ENCODE data around the gene OSBPL6.

OSBPL6 gene

GRCh38 chr2:178307650-178308049 lies 113.3 kb downstream of the OSBPL6 start:
- Histone ChIP-seq H3K36me3 (ENCODE audit: control insufficient read depth in 2 of 2, insufficient read depth in 1 of 2, low read length in 2 of 2) (no peaks in the 10 kb centered on the region), H3K4me3 (ENCODE audit: low read depth, low read length) (no peak overlapping the region), H3K9me3 (ENCODE audit: control insufficient read depth, insufficient read depth, low read depth, low read length) (no peaks in the 10 kb centered on the region), H3K4me1 (ENCODE audit: control insufficient read depth, insufficient read depth, low read length) (no peaks in the 10 kb centered on the region), H3K27ac (ENCODE audit: extremely low read depth, low read depth, low read length) (no peak overlapping the region)
- CTCF ChIA-PET: interaction anchor here (0.8 kb wide), 1 partner anchor 197 kb away, joined by 4 read pairs; no protein-coding TSS in a partner anchor
- POLR2A ChIA-PET: no interaction called here
- TF ChIP-seq, protein P1, sequence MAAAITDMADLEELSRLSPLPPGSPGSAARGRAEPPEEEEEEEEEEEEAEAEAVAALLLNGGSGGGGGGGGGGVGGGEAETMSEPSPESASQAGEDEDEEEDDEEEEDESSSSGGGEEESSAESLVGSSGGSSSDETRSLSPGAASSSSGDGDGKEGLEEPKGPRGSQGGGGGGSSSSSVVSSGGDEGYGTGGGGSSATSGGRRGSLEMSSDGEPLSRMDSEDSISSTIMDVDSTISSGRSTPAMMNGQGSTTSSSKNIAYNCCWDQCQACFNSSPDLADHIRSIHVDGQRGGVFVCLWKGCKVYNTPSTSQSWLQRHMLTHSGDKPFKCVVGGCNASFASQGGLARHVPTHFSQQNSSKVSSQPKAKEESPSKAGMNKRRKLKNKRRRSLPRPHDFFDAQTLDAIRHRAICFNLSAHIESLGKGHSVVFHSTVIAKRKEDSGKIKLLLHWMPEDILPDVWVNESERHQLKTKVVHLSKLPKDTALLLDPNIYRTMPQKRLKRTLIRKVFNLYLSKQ (tag by site-specific recombination; IDR thresholded peaks at IDR 0.05; ENCODE audit: borderline replicate concordance): no peak
- TF ChIP-seq, protein P2, sequence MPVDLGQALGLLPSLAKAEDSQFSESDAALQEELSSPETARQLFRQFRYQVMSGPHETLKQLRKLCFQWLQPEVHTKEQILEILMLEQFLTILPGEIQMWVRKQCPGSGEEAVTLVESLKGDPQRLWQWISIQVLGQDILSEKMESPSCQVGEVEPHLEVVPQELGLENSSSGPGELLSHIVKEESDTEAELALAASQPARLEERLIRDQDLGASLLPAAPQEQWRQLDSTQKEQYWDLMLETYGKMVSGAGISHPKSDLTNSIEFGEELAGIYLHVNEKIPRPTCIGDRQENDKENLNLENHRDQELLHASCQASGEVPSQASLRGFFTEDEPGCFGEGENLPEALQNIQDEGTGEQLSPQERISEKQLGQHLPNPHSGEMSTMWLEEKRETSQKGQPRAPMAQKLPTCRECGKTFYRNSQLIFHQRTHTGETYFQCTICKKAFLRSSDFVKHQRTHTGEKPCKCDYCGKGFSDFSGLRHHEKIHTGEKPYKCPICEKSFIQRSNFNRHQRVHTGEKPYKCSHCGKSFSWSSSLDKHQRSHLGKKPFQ (tag by site-specific recombination; IDR thresholded peaks at IDR 0.05): no peak
- TF ChIP-seq SCRT2 (tag by site-specific recombination; IDR thresholded peaks at IDR 0.05): peak; percentile 32; the same call in 1 of the 2 replicates
- 0 out of 2 replicates have a peak, but pooled peaks have one; percentile 11 for TF ChIP-seq ZIC2 (tag by site-specific recombination; IDR thresholded peaks at IDR 0.05)
- TF ChIP-seq ZNF132 (tag by site-specific recombination; IDR thresholded peaks at IDR 0.05; ENCODE audit: borderline replicate concordance): no peak

DNA sequence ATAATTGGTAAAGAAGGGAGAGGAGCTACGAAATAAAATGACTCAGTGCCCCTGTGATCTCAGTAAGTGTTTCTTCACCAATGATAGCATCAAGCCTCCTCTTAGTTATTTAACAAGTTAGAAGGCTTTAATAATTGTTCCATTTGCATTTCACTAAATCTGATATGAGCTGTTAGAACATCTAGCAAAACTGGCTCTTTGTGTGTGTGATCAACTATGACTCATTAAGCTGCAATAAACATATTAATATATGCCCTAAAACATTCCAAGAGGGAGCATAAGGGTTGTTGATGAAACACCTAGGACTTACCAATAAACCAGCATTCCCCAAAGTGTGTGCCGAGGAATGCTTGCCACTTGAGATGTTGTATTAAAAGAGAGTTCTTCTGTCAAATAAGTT lies 115.2 kb downstream of the OSBPL6 start:
- Histone ChIP-seq H3K4me1 (ENCODE audit: control insufficient read depth, insufficient read depth, low read length) (no peaks in the 10 kb centered on the region), H3K36me3 (ENCODE audit: control insufficient read depth in 2 of 2, insufficient read depth in 1 of 2, low read length in 2 of 2) (no peaks in the 10 kb centered on the region), H3K4me3 (ENCODE audit: low read depth, low read length) (no peak overlapping the region), H3K9me3 (ENCODE audit: control insufficient read depth, insufficient read depth, low read depth, low read length) (no peaks in the 10 kb centered on the region), H3K27ac (ENCODE audit: extremely low read depth, low read depth, low read length) (no peak overlapping the region)
- CTCF ChIA-PET: interaction anchor here (0.6 kb wide), 1 partner anchor 198 kb away, joined by 3 read pairs; no protein-coding TSS in a partner anchor
- POLR2A ChIA-PET: no interaction called here
- TF ChIP-seq ZSCAN30 (tag by site-specific recombination; IDR thresholded peaks at IDR 0.05) (no peak), GFI1B (tag by site-specific recombination; IDR thresholded peaks at IDR 0.05) (no peak)

DNA sequence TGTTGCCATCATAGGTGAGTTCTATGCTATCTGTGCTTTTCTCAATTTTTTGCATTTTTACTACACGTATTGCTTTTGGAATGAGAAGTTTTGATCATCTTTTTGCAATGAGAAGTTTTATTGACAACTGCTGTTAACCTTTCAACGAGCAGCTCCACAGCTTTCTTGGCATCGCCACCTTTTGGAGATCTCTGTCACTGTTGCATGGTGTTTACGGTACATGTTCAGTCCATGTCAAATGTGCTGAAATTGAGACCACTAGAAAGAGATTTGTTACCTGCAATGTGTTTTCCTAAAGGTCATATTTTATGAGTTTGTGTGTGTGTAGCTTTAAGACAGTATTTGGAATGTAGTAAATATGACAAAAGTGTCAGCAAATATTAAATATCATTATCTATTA lies 120.8 kb downstream of the OSBPL6 start:
- TF ChIP-seq, protein P3, sequence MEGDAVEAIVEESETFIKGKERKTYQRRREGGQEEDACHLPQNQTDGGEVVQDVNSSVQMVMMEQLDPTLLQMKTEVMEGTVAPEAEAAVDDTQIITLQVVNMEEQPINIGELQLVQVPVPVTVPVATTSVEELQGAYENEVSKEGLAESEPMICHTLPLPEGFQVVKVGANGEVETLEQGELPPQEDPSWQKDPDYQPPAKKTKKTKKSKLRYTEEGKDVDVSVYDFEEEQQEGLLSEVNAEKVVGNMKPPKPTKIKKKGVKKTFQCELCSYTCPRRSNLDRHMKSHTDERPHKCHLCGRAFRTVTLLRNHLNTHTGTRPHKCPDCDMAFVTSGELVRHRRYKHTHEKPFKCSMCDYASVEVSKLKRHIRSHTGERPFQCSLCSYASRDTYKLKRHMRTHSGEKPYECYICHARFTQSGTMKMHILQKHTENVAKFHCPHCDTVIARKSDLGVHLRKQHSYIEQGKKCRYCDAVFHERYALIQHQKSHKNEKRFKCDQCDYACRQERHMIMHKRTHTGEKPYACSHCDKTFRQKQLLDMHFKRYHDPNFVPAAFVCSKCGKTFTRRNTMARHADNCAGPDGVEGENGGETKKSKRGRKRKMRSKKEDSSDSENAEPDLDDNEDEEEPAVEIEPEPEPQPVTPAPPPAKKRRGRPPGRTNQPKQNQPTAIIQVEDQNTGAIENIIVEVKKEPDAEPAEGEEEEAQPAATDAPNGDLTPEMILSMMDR (tag by site-specific recombination; IDR thresholded peaks at IDR 0.05): 0 out of 2 replicates have a peak, but pooled peaks have one; percentile 17
- TF ChIP-seq ZNF585B (tag by site-specific recombination; IDR thresholded peaks at IDR 0.05): no peak
- H3K27ac ChIP-seq (ENCODE audit: extremely low read depth, low read depth, low read length): no peak overlapping the region
- no peaks in the 10 kb centered on the region for H3K4me1 ChIP-seq (ENCODE audit: control insufficient read depth, insufficient read depth, low read length)
- H3K36me3 ChIP-seq (ENCODE audit: control insufficient read depth in 2 of 2, insufficient read depth in 1 of 2, low read length in 2 of 2): no peaks in the 10 kb centered on the region
- ChIA-PET CTCF (interaction anchor here (0.8 to 2.9 kb wide), 3 partner anchors 9 to 100 kb away, joined by 3 to 14 read pairs (median 9); no protein-coding TSS in a partner anchor), POLR2A (no interaction called here)
- no peak overlapping the region for H3K4me3 ChIP-seq (ENCODE audit: low read depth, low read length)
- no peaks in the 10 kb centered on the region for H3K9me3 ChIP-seq (ENCODE audit: control insufficient read depth, insufficient read depth, low read depth, low read length)

- POLR2A ChIA-PET: no interaction called here
- CTCF ChIA-PET: interaction anchor here (0.7 to 2.9 kb wide), 4 partner anchors 9 to 99 kb away, joined by 3 to 14 read pairs (median 6); no protein-coding TSS in a partner anchor
- Histone ChIP-seq H3K9me3 (ENCODE audit: control insufficient read depth, insufficient read depth, low read depth, low read length) (no peaks in the 10 kb centered on the region), H3K4me3 (ENCODE audit: low read depth, low read length) (no peak overlapping the region), H3K4me1 (ENCODE audit: control insufficient read depth, insufficient read depth, low read length) (no peaks in the 10 kb centered on the region), H3K27ac (ENCODE audit: extremely low read depth, low read depth, low read length) (peak overlapping the region; percentile 7; the same call in 1 of the 2 replicates), H3K36me3 (ENCODE audit: control insufficient read depth in 2 of 2, insufficient read depth in 1 of 2, low read length in 2 of 2) (no peaks in the 10 kb centered on the region)
- TF ChIP-seq ZFP41 (tag by site-specific recombination; IDR thresholded peaks at IDR 0.05; ENCODE audit: borderline replicate concordance): no peak
- TF ChIP-seq, protein P1 (tag by site-specific recombination; IDR thresholded peaks at IDR 0.05; ENCODE audit: borderline replicate concordance): no peak
- TF ChIP-seq ZNF335 (tag by site-specific recombination; conservative IDR thresholded peaks at IDR 0.05): peak; percentile 71
- TF ChIP-seq ZNF610 (tag by site-specific recombination; IDR thresholded peaks at IDR 0.05; ENCODE audit: borderline replicate concordance): 0 out of 2 replicates have a peak, but pooled peaks have one; percentile 36
- TF ChIP-seq IKZF3 (tag by site-specific recombination; IDR thresholded peaks at IDR 0.05): peak; percentile 45; the same call in 1 of the 2 replicates
- TF ChIP-seq ZXDB (tag by site-specific recombination; IDR thresholded peaks at IDR 0.05): peak; percentile 56
- TF ChIP-seq GLIS1 (tag by site-specific recombination; IDR thresholded peaks at IDR 0.05): peak; percentile 84
- TF ChIP-seq ZNF48 (tag by site-specific recombination; IDR thresholded peaks at IDR 0.05): no peak
- TF ChIP-seq ZNF600 (tag by site-specific recombination; IDR thresholded peaks at IDR 0.05): peak; percentile 15; the same call in 1 of the 2 replicates
- 0 out of 2 replicates have a peak, but pooled peaks have one; percentile 19 for TF ChIP-seq ZBTB44 (tag by site-specific recombination; IDR thresholded peaks at IDR 0.05)
- 0 out of 2 replicates have a peak, but pooled peaks have one; percentile 23 for TF ChIP-seq SCRT1 (tag by site-specific recombination; IDR thresholded peaks at IDR 0.05; ENCODE audit: borderline replicate concordance)
Measured at GRCh38 chr2:178315488-178315948, 121.2 kb downstream of the OSBPL6 start.

Measured in HEK293 (cell line).